Measurements from ENCODE around the gene NUDT4. TPM values are rescaled to one million over a fixed set of nuclear protein-coding genes. Genes with fewer than 3 reads are reported as not detected.

Gene NUDT4
- total RNA-seq, 1 experiment from 2014 or later: 56.5 TPM

GRCh38 chr12:93333828-93334227 is 43.9 kb upstream of the NUDT4 start:
- H3K9me3 Mint-ChIP-seq: no peaks in the 10 kb centered on the region
- no peaks in the 10 kb centered on the region for H3K36me3 Mint-ChIP-seq
- ChIA-PET CTCF (no interaction called here), POLR2A (no interaction called here)
- ATAC-seq (no peak), DNase-seq (ENCODE audit: low spot score) (no peak)
- no peak for TF ChIP-seq OVOL2 (CRISPR knock-in tag; IDR thresholded peaks at IDR 0.05; ENCODE audit: borderline replicate concordance)
- H3K4me3 Mint-ChIP-seq: no peak overlapping the region
- no peak overlapping the region for H3K27ac Mint-ChIP-seq
- no peaks in the 10 kb centered on the region for H3K27me3 Mint-ChIP-seq (ENCODE audit: low read depth)
- H3K4me1 Mint-ChIP-seq: 0 out of 2 replicates have a peak, but pooled peaks cover 3% of the 10 kb centered on the region

GRCh38 chr12:93335603-93336162 is 42.0 kb upstream of the NUDT4 start:
- Mint-ChIP-seq H3K36me3 (no peaks in the 10 kb centered on the region), H3K27ac (no peak overlapping the region), H3K4me1 (0 out of 2 replicates have a peak, but pooled peaks cover 3% of the 10 kb centered on the region), H3K27me3 (ENCODE audit: low read depth) (no peaks in the 10 kb centered on the region), H3K9me3 (no peaks in the 10 kb centered on the region), H3K4me3 (no peak overlapping the region)
- TF ChIP-seq ZMAT4 (CRISPR knock-in tag; IDR thresholded peaks at IDR 0.05): no peak
- TF ChIP-seq ZNF532 (CRISPR knock-in tag; IDR thresholded peaks at IDR 0.05; ENCODE audit: borderline replicate concordance): no peak
- no peak for TF ChIP-seq HMGXB4 (CRISPR knock-in tag; IDR thresholded peaks at IDR 0.05)
- TF ChIP-seq ELF4 (CRISPR knock-in tag; IDR thresholded peaks at IDR 0.05; ENCODE audit: low read depth): no peak
- no peak for TF ChIP-seq NR2C2 (CRISPR knock-in tag; IDR thresholded peaks at IDR 0.05)
- no peak for TF ChIP-seq ZNF138 (CRISPR knock-in tag; conservative IDR thresholded peaks at IDR 0.05)
- TF ChIP-seq EMX1 (CRISPR knock-in tag; IDR thresholded peaks at IDR 0.05): no peak
- no peak for TF ChIP-seq CTCF (IDR thresholded peaks at IDR 0.05)
- no peak for TF ChIP-seq USF2 (CRISPR knock-in tag; IDR thresholded peaks at IDR 0.05)
- TF ChIP-seq ZNF425 (CRISPR knock-in tag; conservative IDR thresholded peaks at IDR 0.05): no peak
- ATAC-seq: no peak
- no peak for DNase-seq (ENCODE audit: low spot score)
- POLR2A ChIA-PET: no interaction called here
- CTCF ChIA-PET: interaction anchor here (1.0 kb wide), 1 partner anchor 51 kb away, joined by 3 read pairs; no protein-coding TSS in a partner anchor
